ENCODE measurements around the gene ZNF683.

DNA sequence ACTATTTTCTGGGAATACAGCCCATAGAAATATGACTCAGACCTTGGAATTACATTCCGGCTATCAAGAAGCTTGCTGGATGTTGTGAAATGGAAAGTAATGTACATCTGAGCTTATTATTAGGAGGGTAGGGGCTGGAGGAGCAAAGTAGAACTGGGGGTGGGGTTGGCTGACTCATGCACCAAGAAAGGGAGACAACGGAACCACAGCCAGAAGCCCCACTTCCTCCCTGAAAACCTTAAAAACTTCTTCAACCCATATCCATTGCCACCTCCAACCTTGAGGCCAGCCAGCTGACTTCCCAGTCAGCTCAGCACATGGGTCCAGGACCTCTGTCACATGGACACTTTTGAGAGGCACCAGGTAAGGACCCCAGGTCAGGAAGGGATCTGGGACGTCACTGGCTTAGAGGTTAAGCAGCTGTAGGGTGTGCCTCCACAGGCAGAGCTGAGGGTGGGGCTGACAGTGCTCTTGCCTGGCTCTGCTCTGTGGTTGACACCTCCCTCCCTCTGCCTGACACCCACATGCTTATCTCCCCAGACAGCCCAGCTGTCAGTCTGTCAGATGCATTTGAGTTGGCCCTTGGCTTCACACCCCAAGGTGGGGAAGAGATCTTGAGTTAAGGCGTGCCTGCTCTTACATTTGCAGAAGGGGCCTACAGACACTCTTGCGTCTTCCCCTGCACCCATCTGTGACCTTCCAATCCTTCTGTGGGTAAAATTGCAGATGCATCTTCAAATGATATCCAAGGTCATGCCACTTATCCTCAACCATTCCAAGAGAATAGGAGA lies 5.7 kb upstream of the ZNF683 start:
- no peak for TF ChIP-seq CTCF (IDR thresholded peaks at IDR 0.05; ENCODE audit: insufficient read depth, low read length, poor library complexity, severe bottlenecking)
- TF ChIP-seq EZH2phosphoT487 (conservative IDR thresholded peaks at IDR 0.05; ENCODE audit: low read length), result no peak
